Measurements from ENCODE around the gene ALDH3B1. TPM values are rescaled to one million over a fixed set of nuclear protein-coding genes. Genes with fewer than 3 reads are reported as not detected.

ALDH3B1 gene
- total RNA-seq, 1 donor = 19.6 TPM

GRCh38 chr11:68076371-68077042 is 66.4 kb downstream of the ALDH3B1 start:
- Histone ChIP-seq H3K9me3 (ENCODE audit: low read depth, low read length) (no peaks in the 10 kb centered on the region), H3K27me3 (ENCODE audit: insufficient read depth, low read length) (no peaks in the 10 kb centered on the region), H3K4me3 (ENCODE audit: low read length) (no peak overlapping the region), H3K4me1 (ENCODE audit: insufficient read depth, low read length) (no peaks in the 10 kb centered on the region)

GRCh38 chr11:68077617-68078582 is 67.8 kb downstream of the ALDH3B1 start:
- H3K9me3 ChIP-seq (ENCODE audit: low read depth, low read length) = no peaks in the 10 kb centered on the region
- H3K27me3 ChIP-seq (ENCODE audit: insufficient read depth, low read length) = no peaks in the 10 kb centered on the region
- H3K4me1 ChIP-seq (ENCODE audit: insufficient read depth, low read length) = no peaks in the 10 kb centered on the region
- no peak overlapping the region for H3K4me3 ChIP-seq (ENCODE audit: low read length)

Other genes starting within 250 kb of the ALDH3B1 start
- 62.7 TPM for gene UNC93B1, start 6.2 kb upstream of the ALDH3B1 start, total RNA-seq
- 22.1 TPM for gene NDUFS8, start 20.4 kb downstream of the ALDH3B1 start, total RNA-seq
- 213 TPM for gene TCIRG1, start 28.7 kb downstream of the ALDH3B1 start, total RNA-seq
- gene CHKA, start 111.1 kb downstream of the ALDH3B1 start, total RNA-seq = 23.1 TPM
- 20.0 TPM for gene KMT5B, start 203.0 kb downstream of the ALDH3B1 start, total RNA-seq